Measurements from ENCODE around the gene ADORA2B. TPM values are rescaled to one million over a fixed set of nuclear protein-coding genes. Genes with fewer than 3 reads are reported as not detected.
"Not testable (repeated sequence)": the region's sequence is repeated elsewhere in the genome, so short reads cannot be mapped to it uniquely, and the experiment has no call there.

The ADORA2B gene
- total RNA-seq, 1 donor from 2014 or later, result 4.0 TPM

DNA sequence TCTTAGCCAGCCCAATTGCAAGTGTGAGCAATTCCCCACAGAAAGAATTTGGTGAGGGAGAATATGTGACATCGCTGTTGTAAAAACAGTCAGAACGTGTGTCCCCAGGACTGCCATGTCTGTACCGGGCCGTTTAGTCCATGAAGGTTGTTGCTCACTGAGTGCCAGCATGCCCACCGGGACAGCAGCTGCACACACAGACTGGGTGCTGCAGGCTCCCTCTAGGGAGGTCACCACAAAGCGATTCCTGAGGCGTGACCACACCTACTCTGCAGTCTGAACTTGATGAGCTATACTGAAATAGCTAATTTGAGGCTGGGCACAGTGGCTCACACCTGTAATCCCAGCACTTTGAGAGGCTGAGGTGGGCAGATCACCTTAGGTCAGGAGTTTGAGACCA lies 44.1 kb upstream of the ADORA2B start:
- FAIRE-seq (no peak), DNase-seq (ENCODE audit: low read depth) (no peak)
- Histone ChIP-seq H3K36me3 (ENCODE audit: insufficient read depth, low read length) (no peaks in the 10 kb centered on the region), H2AFZ (ENCODE audit: low read depth, low read length) (no peak overlapping the region), H3K79me2 (ENCODE audit: insufficient read depth, low read length) (no peaks in the 10 kb centered on the region), H3K4me3 (ENCODE audit: insufficient read depth, low read depth, low read length) (no peak overlapping the region), H3K9me3 (ENCODE audit: insufficient read depth, low read depth, low read length) (no peaks in the 10 kb centered on the region), H3K27ac (ENCODE audit: low read depth, low read length) (no peak overlapping the region), H3K4me2 (ENCODE audit: low read length) (no peak overlapping the region), H3K9ac (ENCODE audit: low read length) (no peak overlapping the region), H4K20me1 (ENCODE audit: insufficient read depth, low read length) (no peaks in the 10 kb centered on the region), H3K27me3 (ENCODE audit: insufficient read depth, low read length) (no peaks in the 10 kb centered on the region), H3K4me1 (ENCODE audit: insufficient read depth, low read length) (no peaks in the 10 kb centered on the region)
- Mint-ChIP-seq H3K9me3 (ENCODE audit: unreplicated experiment) (no peaks in the 10 kb centered on the region), H3K27me3 (ENCODE audit: low read depth, unreplicated experiment) (no peaks in the 10 kb centered on the region), H3K36me3 (ENCODE audit: low read depth, unreplicated experiment) (no peaks in the 10 kb centered on the region), H3K4me1 (ENCODE audit: low read depth, unreplicated experiment) (no peaks in the 10 kb centered on the region), H3K27ac (ENCODE audit: unreplicated experiment) (no peak overlapping the region), H3K4me3 (ENCODE audit: unreplicated experiment) (no peak overlapping the region)
- no peak for TF ChIP-seq EZH2 (IDR thresholded peaks at IDR 0.05; ENCODE audit: insufficient read depth, low read length)
- TF ChIP-seq, protein P1, sequence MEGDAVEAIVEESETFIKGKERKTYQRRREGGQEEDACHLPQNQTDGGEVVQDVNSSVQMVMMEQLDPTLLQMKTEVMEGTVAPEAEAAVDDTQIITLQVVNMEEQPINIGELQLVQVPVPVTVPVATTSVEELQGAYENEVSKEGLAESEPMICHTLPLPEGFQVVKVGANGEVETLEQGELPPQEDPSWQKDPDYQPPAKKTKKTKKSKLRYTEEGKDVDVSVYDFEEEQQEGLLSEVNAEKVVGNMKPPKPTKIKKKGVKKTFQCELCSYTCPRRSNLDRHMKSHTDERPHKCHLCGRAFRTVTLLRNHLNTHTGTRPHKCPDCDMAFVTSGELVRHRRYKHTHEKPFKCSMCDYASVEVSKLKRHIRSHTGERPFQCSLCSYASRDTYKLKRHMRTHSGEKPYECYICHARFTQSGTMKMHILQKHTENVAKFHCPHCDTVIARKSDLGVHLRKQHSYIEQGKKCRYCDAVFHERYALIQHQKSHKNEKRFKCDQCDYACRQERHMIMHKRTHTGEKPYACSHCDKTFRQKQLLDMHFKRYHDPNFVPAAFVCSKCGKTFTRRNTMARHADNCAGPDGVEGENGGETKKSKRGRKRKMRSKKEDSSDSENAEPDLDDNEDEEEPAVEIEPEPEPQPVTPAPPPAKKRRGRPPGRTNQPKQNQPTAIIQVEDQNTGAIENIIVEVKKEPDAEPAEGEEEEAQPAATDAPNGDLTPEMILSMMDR (IDR thresholded peaks at IDR 0.05; ENCODE audit: insufficient read depth, low read depth, low read length), result no peak

DNA sequence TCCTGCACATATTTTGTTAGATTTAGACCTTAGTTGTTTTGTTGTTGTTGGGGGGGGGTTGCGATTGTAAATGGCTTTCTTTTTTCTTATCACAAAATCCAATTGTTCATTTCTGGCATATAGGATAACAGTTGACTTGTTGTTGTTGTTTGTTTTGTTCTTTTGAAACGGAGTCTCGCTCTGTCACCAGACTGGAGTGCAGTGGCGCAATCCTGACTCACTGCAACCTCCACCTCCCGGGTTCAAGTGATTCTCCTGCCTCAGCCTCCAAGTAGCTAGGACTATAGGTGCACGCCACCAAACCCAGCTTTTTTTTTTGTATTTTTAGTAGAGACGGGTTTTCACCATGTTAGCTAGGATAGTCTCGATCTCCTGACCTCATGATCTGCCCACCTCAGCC lies 39.7 kb upstream of the ADORA2B start:
- not testable (repeated sequence) for H3K4me2 ChIP-seq (ENCODE audit: low read length); H3K27me3 ChIP-seq (ENCODE audit: insufficient read depth, low read length); H3K27ac Mint-ChIP-seq (ENCODE audit: unreplicated experiment); H3K9me3 Mint-ChIP-seq (ENCODE audit: unreplicated experiment); H3K36me3 ChIP-seq (ENCODE audit: insufficient read depth, low read length); H3K27me3 Mint-ChIP-seq (ENCODE audit: low read depth, unreplicated experiment); H3K36me3 Mint-ChIP-seq (ENCODE audit: low read depth, unreplicated experiment); FAIRE-seq; DNase-seq (ENCODE audit: low read depth); H3K27ac ChIP-seq (ENCODE audit: low read depth, low read length); H3K79me2 ChIP-seq (ENCODE audit: insufficient read depth, low read length); H3K4me3 ChIP-seq (ENCODE audit: insufficient read depth, low read depth, low read length); H3K4me1 ChIP-seq (ENCODE audit: insufficient read depth, low read length); H3K9ac ChIP-seq (ENCODE audit: low read length); H3K4me1 Mint-ChIP-seq (ENCODE audit: low read depth, unreplicated experiment); H2AFZ ChIP-seq (ENCODE audit: low read depth, low read length); H4K20me1 ChIP-seq (ENCODE audit: insufficient read depth, low read length); H3K9me3 ChIP-seq (ENCODE audit: insufficient read depth, low read depth, low read length); H3K4me3 Mint-ChIP-seq (ENCODE audit: unreplicated experiment)

DNA sequence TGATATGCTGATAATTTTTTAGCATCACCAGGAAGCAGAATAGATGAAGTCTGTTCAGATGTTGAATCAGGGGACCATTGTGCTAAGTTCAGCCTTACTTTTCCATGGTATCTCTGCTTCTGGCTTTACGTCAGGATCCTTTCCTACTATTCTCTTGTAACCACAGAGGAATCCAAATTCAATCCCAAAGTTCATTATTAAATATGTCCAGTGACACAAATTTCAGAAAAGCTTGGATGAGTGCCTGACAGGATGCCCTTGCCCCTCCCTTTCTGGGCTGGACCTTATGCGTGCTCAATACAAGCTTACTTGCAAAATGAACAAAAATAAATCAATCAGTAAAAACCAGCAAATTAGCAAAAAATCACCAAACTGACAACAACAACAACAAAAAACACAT lies 37.6 kb upstream of the ADORA2B start:
- DNase-seq (ENCODE audit: low read depth), result no peak
- Mint-ChIP-seq H3K27me3 (ENCODE audit: low read depth, unreplicated experiment) (peaks cover 8% of the 10 kb centered on the region), H3K4me1 (ENCODE audit: low read depth, unreplicated experiment) (peaks cover 7% of the 10 kb centered on the region), H3K4me3 (ENCODE audit: unreplicated experiment) (no peak overlapping the region), H3K27ac (ENCODE audit: unreplicated experiment) (no peak overlapping the region), H3K36me3 (ENCODE audit: low read depth, unreplicated experiment) (no peaks in the 10 kb centered on the region), H3K9me3 (ENCODE audit: unreplicated experiment) (peaks cover 4% of the 10 kb centered on the region)
- Histone ChIP-seq H3K4me1 (ENCODE audit: insufficient read depth, low read length) (no peaks in the 10 kb centered on the region), H3K79me2 (ENCODE audit: insufficient read depth, low read length) (no peaks in the 10 kb centered on the region), H3K9ac (ENCODE audit: low read length) (no peak overlapping the region), H3K4me3 (ENCODE audit: insufficient read depth, low read depth, low read length) (no peak overlapping the region), H3K36me3 (ENCODE audit: insufficient read depth, low read length) (no peaks in the 10 kb centered on the region), H3K4me2 (ENCODE audit: low read length) (no peak overlapping the region), H3K9me3 (ENCODE audit: insufficient read depth, low read depth, low read length) (no peaks in the 10 kb centered on the region), H3K27ac (ENCODE audit: low read depth, low read length) (no peak overlapping the region), H4K20me1 (ENCODE audit: insufficient read depth, low read length) (no peaks in the 10 kb centered on the region), H3K27me3 (ENCODE audit: insufficient read depth, low read length) (no peaks in the 10 kb centered on the region), H2AFZ (ENCODE audit: low read depth, low read length) (no peak overlapping the region)
- no peak for TF ChIP-seq EZH2 (IDR thresholded peaks at IDR 0.05; ENCODE audit: insufficient read depth, low read length)
- TF ChIP-seq, protein P1 (IDR thresholded peaks at IDR 0.05; ENCODE audit: insufficient read depth, low read depth, low read length), result no peak
- no peak for FAIRE-seq
